ENCODE data around the gene KCNJ10.

DNA sequence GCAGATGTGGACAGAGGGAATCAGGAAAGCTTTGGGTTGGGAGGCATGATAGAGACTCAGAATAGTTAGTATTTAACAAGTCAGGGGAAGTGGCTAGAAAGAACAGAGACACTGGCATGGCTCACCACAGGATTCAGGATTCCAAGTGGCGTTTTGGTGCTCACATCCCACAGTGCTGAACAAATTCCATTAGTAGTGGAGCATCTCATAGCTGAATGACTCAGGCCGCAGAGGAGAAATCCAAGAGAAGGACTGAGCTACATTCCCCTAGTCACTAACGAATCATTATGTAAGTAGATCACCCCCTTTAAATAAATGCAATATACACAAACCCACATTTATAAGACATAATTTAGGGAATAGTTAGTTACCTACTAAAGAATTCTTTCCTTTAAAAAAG lies 6.3 kb upstream of the KCNJ10 start:
- TF ChIP-seq, protein P1, sequence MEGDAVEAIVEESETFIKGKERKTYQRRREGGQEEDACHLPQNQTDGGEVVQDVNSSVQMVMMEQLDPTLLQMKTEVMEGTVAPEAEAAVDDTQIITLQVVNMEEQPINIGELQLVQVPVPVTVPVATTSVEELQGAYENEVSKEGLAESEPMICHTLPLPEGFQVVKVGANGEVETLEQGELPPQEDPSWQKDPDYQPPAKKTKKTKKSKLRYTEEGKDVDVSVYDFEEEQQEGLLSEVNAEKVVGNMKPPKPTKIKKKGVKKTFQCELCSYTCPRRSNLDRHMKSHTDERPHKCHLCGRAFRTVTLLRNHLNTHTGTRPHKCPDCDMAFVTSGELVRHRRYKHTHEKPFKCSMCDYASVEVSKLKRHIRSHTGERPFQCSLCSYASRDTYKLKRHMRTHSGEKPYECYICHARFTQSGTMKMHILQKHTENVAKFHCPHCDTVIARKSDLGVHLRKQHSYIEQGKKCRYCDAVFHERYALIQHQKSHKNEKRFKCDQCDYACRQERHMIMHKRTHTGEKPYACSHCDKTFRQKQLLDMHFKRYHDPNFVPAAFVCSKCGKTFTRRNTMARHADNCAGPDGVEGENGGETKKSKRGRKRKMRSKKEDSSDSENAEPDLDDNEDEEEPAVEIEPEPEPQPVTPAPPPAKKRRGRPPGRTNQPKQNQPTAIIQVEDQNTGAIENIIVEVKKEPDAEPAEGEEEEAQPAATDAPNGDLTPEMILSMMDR (conservative IDR thresholded peaks at IDR 0.05; ENCODE audit: low read length), result no peak
- no peak for TF ChIP-seq EZH2phosphoT487 (IDR thresholded peaks at IDR 0.05; ENCODE audit: borderline replicate concordance, low read depth, low read length)
